Colonic mucosa (tissue), 4 donors: ENCODE data around the gene CDK13. TPM values are rescaled to one million over a fixed set of nuclear protein-coding genes. Genes with fewer than 3 reads are reported as not detected.
"Not testable (repeated sequence)": the region's sequence is repeated elsewhere in the genome, so short reads cannot be mapped to it uniquely, and the experiment has no call there.

Experiments used
- DNase-seq: peaks from one replicate; pipeline ENCODE4 v3.0.0-alpha.2; 2020
- H3K27ac ChIP-seq: fragments of 200-600 bp; one replicate; pipeline ENCODE4 v1.8.0; 2021
- H3K27me3 ChIP-seq: fragments of 200-600 bp; one replicate; pipeline ENCODE4 v1.8.0; 2021
- H3K36me3 ChIP-seq: fragments of 200-600 bp; one replicate; pipeline ENCODE4 v1.8.0; 2021
- H3K4me1 ChIP-seq: fragments of 200-600 bp; one replicate; pipeline ENCODE4 v1.8.0; 2021; ENCODE audit warnings: mild to moderate bottlenecking
- H3K4me3 ChIP-seq: fragments of 200-600 bp; one replicate; pipeline ENCODE4 v1.8.0; 2021
- H3K9ac ChIP-seq, 2 donors: one replicate each; pipeline ENCODE4 v1.7.0; 2013; ENCODE audit warnings: control low read depth in 2 of 2, low read depth in 2 of 2, low read length in 2 of 2
- H3K9me3 ChIP-seq: fragments of 200-600 bp; one replicate; pipeline ENCODE4 v1.8.0; 2021
- CTCF ChIP-seq: fragments of 200-600 bp; IDR thresholded peaks from one replicate; pipeline ENCODE4 v1.8.0; 2022; ENCODE audit warnings: antibody characterized with exemption, mild to moderate bottlenecking
- intact Hi-C: fragments of 100-400 bp; cut with DNase I; formaldehyde crosslinking; loops from one replicate; pipeline ENCODE4 v1.14.1; 2022
- total RNA-seq, 2 donors: library from RNA; stranded (reverse); fragmentation: NEBNext Ultra II Directional in 1 of 2; extraction: Animal tissue kit (Norgen Biotek cat#: 25700) in 1 of 2; gene quantifications; one replicate each; pipeline ENCODE4 v1.2.1, GENCODE V29; 2021
- donor health status: healthy.
- donor health status: DM: no; HTN: no; CAD: no.
- donor health status: DM: no; HTN: no; CAD: no.

Gene CDK13
- total RNA-seq, 2 donors from 2014 or later: 42.3 to 45.2 TPM

GRCh38 chr7:39910108-39910869, 39.8 kb upstream of the CDK13 start:
- Histone ChIP-seq H3K27me3 (no peaks in the 10 kb centered on the region), H3K27ac (no peak overlapping the region), H3K9me3 (no peaks in the 10 kb centered on the region), H3K4me3 (no peak overlapping the region), H3K4me1 (no peaks in the 10 kb centered on the region), H3K9ac (no peak overlapping the region), H3K36me3 (no peaks in the 10 kb centered on the region)
- DNase-seq: no peak
- intact Hi-C loops: no loop called here
- no peak for TF ChIP-seq CTCF

- H3K27ac ChIP-seq: no peak overlapping the region
- no peaks in the 10 kb centered on the region for H3K27me3 ChIP-seq
- no peak for TF ChIP-seq CTCF
- no peaks in the 10 kb centered on the region for H3K36me3 ChIP-seq
- H3K9me3 ChIP-seq: no peaks in the 10 kb centered on the region
- DNase-seq: no peak
- intact Hi-C loops: no loop called here
- H3K4me1 ChIP-seq: no peaks in the 10 kb centered on the region
- H3K9ac ChIP-seq: no peak overlapping the region
- H3K4me3 ChIP-seq: no peak overlapping the region
These were observed 38.9 kb upstream of the CDK13 start for GRCh38 chr7:39911167-39911566.

GRCh38 chr7:39915847-39916246, 34.2 kb upstream of the CDK13 start:
- H3K9ac ChIP-seq, H3K9me3 ChIP-seq, intact Hi-C loops, H3K27ac ChIP-seq, H3K4me3 ChIP-seq, DNase-seq, H3K4me1 ChIP-seq, H3K36me3 ChIP-seq, H3K27me3 ChIP-seq: not testable (repeated sequence)

GRCh38 chr7:39919646-39920045, 30.4 kb upstream of the CDK13 start:
- DNase-seq: no peak
- H3K36me3 ChIP-seq: no peaks in the 10 kb centered on the region
- TF ChIP-seq CTCF: no peak
- H3K9ac ChIP-seq: no peak overlapping the region
- H3K4me1 ChIP-seq: no peaks in the 10 kb centered on the region
- intact Hi-C loops: no loop called here
- no peak overlapping the region for H3K27ac ChIP-seq
- no peaks in the 10 kb centered on the region for H3K9me3 ChIP-seq
- H3K27me3 ChIP-seq: no peaks in the 10 kb centered on the region
- no peak overlapping the region for H3K4me3 ChIP-seq

GRCh38 chr7:39921506-39922175, 28.4 kb upstream of the CDK13 start:
- no peak overlapping the region for H3K4me3 ChIP-seq
- no peak for DNase-seq
- no peaks in the 10 kb centered on the region for H3K27me3 ChIP-seq
- no peaks in the 10 kb centered on the region for H3K4me1 ChIP-seq
- no peaks in the 10 kb centered on the region for H3K36me3 ChIP-seq
- H3K9me3 ChIP-seq: no peaks in the 10 kb centered on the region
- no peak overlapping the region for H3K9ac ChIP-seq
- intact Hi-C loops: no loop called here
- no peak overlapping the region for H3K27ac ChIP-seq
- TF ChIP-seq CTCF: no peak

- no peaks in the 10 kb centered on the region for H3K27me3 ChIP-seq
- intact Hi-C loops: no loop called here
- no peaks in the 10 kb centered on the region for H3K9me3 ChIP-seq
- no peaks in the 10 kb centered on the region for H3K4me1 ChIP-seq
- H3K9ac ChIP-seq: no peak overlapping the region
- DNase-seq: no peak
- TF ChIP-seq CTCF: no peak
- no peak overlapping the region for H3K4me3 ChIP-seq
- H3K27ac ChIP-seq: no peak overlapping the region
- H3K36me3 ChIP-seq: no peaks in the 10 kb centered on the region
These were observed 27.5 kb upstream of the CDK13 start for GRCh38 chr7:39922580-39922979.
